Activated T-helper 1 cell treated with anti-CD3 and anti-CD28 coated beads, Interleukin-2, amount 50 U/mL, for 16 hours (primary cell): Measurements from ENCODE around the gene RGS6.

ENCODE experiments used
- DNase-seq, 2 donors: peaks; one replicate each; pipeline ENCODE4 v3.0.0-alpha.2; 2020; ENCODE audit warnings: low read depth in 1 of 2, low spot score in 1 of 2

The RGS6 gene

DNA sequence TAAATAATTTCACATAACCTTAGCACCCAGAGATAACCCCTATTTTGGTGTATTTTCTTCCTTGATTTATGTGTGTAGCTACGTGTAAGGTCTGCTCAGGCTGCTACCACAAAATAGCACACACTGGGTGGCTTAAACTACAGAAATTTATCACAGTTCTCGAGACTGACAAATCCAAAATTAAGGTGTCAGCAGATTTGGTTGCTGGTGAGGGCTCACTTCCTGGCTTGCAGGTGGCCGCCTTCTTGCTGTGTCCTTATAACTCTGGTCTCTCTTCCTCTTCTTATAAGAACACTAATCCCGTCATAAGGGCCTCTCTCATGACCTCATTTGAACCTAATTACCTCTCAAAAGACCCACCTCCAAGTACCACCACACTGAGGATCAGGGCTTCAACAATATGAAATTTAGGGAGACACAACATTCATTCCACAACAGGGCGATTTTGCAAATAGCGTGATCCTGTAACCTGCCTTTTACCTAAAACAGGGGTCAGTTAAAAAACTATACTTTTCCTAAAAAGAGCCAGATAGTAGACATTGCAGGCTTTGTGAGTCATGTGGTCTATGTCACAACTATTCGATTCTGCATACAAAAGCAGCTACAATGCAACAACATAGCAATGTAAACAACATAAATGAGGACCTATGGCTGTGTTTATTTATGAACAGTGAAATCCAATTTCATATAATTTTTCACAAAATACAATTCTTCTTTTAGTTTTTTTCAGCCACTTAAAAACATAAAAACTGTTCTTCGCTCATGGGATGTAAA is 589.9 kb downstream of the RGS6 start:
- DNase-seq: no peak

DNA sequence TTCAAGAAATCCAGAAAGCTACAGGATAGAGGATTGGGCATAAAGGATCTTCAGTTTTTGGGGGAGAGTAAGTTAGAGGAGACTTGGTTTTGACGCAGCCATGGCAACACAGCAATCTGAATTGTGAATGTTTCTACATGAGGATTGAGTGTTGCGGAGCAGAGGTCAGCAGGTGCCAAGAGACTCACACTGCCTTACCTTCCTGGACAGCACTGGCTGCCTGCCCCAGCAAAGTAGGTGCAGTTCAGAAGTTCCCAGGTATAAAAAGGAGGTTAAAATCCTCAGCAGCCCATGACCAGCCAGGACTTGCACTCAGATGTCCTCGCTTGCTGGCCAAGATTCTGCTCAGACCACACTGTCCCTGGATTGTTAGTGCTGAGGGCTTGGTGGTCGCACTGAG is 590.6 kb downstream of the RGS6 start:
- DNase-seq: no peak

- no peak for DNase-seq
Measured at GRCh38 chr14:72523424-72524294, 591.4 kb downstream of the RGS6 start.

- no peak for DNase-seq
Measured at GRCh38 chr14:72524295-72524629, 592.0 kb downstream of the RGS6 start.

GRCh38 chr14:72525087-72525915 is 593.1 kb downstream of the RGS6 start:
- no peak for DNase-seq

- DNase-seq: no peak
Measured at GRCh38 chr14:72527591-72527990, 595.4 kb downstream of the RGS6 start.

GRCh38 chr14:72528059-72528862 is 596.0 kb downstream of the RGS6 start:
- DNase-seq: no peak

- no peak for DNase-seq
Measured at GRCh38 chr14:72528863-72529175, 596.6 kb downstream of the RGS6 start.

GRCh38 chr14:72532686-72533454 is 600.6 kb downstream of the RGS6 start:
- DNase-seq: no peak

GRCh38 chr14:72535485-72535884 is 603.3 kb downstream of the RGS6 start:
- no peak for DNase-seq

DNA sequence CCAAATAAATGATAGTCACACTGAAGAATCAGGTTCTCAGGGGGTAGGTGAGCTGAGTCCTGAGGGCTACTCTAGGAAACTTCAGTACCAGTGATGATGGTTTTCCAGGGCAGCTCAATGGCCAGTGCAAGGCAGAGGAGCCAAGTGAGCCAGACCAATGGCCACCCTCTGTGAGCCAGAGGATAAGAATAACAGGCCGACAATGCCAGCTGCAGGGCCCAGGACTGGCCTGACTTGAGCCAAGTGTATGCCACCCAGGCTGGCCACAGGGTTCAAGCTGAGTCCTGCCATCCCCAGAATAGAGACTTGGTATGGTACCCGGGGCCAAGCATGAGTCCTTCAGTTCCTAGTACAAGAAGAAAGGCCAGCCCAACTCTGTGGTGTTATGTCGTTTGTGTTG is 606.2 kb downstream of the RGS6 start:
- DNase-seq: no peak

GRCh38 chr14:72539661-72540315 is 607.6 kb downstream of the RGS6 start:
- DNase-seq: no peak

DNA sequence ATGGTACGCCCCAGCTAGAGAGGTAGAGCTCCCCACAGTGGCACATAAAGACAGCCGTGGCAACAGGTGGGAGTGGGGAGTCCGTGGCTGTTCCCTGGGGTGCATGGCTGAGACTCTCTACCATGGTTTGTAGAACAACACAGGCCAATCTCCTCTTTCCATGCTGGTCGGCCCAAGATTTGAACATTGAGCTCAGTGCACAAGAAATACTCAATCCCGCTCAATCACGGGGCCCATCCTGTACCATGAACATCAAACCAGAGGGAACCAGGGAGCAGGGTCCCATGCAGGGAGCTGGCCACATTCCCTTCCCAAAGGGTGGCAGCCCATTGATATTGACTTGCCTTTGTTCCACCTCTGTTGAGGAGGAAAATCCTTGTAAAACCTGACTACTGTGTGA is 608.6 kb downstream of the RGS6 start:
- DNase-seq: no peak

DNA sequence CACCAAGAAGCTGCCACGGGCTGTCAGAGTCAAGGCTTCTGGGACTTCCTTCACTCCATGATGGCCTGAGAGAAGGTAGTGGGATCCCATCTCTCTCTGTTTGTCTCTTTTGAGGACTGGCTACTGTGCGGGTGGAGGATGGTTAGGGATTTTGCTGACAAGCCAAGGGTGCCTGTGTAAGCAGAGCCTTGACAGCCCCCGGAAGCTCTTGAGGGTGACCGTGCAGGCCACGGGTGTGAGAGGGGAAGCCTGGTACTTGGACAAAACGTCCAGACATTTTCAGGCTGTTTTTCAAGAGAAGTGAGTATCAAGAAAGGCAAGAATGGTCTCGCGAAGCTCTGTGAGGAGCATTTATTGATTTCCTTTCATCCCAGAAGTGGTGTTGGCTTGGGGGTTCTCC is 609.3 kb downstream of the RGS6 start:
- DNase-seq: no peak

DNA sequence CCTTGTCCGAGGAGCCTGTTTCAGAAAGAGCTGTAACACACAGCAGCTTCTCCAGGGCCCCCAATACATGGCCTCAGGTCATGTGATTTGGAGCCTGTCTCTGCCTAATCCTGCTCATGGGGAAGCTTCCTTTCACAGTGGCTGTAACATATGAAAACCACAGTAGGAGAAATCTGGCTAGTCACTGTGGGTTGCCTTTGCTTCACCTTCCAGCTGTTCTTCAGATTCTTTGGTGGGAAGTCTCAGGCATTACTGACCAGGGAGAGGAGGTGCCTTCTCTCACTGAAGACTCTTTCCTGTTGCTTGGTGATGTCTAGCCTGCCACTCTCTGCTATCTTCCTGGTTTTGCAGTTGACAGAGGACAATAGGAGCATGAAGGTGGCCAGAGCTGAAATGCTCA is 611.1 kb downstream of the RGS6 start:
- DNase-seq: no peak

DNA sequence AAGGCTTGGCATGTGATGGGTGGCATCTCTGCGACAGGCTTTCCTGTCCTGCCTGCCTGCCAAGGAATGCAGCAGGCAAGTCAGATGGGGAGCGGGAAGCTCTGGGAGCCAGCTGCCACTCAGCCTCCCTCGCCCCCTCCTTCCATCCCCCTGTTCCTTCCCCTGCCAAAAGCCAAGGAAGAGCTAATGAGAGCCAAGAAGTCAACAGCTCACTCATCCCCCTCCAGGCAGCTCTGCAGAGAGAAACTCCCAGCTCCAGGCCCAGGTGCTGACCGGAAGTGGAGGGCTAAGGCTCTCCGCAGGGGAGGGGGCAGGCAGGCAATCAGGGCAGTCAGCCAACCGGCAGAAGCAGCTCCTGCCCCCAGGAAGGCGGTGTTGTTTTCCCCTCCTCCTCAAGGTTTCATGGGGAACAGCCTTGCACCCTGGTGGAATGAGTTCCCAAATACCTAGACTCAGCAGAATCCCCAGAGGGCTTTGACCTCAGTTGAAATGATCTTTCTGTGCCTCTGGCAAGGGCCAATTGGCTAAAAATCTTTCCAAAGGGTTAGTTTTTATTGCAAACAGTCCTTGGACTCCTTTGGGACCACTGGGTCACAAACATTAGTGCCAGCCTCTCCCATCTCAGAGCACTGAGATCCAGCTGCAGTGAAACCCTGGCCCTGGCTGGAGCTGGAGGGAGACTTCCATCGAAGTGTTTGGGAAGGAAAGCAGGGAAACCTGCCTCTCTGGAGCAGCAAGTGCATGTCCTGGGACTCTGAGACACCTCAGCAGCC is 612.6 kb downstream of the RGS6 start:
- DNase-seq: no peak

- no peak for DNase-seq
Measured at GRCh38 chr14:72545411-72546311, 613.4 kb downstream of the RGS6 start.
